Measurements from ENCODE around the gene SORCS2. TPM values are rescaled to one million over a fixed set of nuclear protein-coding genes. Genes with fewer than 3 reads are reported as not detected.

The SORCS2 gene
- total RNA-seq, 1 donor from 2014 or later: 10.9 TPM

GRCh38 chr4:7170012-7170411 lies 22.3 kb upstream of the SORCS2 start:
- no peak for TF ChIP-seq CTCF (IDR thresholded peaks at IDR 0.05)
- Mint-ChIP-seq H3K4me1 (ENCODE audit: low read depth) (no peaks in the 10 kb centered on the region), H3K36me3 (ENCODE audit: low read depth) (peaks cover 2% of the 10 kb centered on the region), H3K9me3 (ENCODE audit: low read depth) (peaks cover 3% of the 10 kb centered on the region), H3K27ac (ENCODE audit: unreplicated experiment) (no peak overlapping the region), H3K4me3 (ENCODE audit: unreplicated experiment) (no peak overlapping the region), H3K27me3 (ENCODE audit: low read depth) (peaks cover 26% of the 10 kb centered on the region)
- peak; percentile 21 for DNase-seq (ENCODE audit: low spot score)

- Mint-ChIP-seq H3K9me3 (ENCODE audit: low read depth) (peaks cover 3% of the 10 kb centered on the region), H3K27ac (ENCODE audit: unreplicated experiment) (no peak overlapping the region), H3K4me3 (ENCODE audit: unreplicated experiment) (no peak overlapping the region), H3K27me3 (ENCODE audit: low read depth) (peaks cover 28% of the 10 kb centered on the region), H3K4me1 (ENCODE audit: low read depth) (no peaks in the 10 kb centered on the region), H3K36me3 (ENCODE audit: low read depth) (peaks cover 2% of the 10 kb centered on the region)
- TF ChIP-seq CTCF (IDR thresholded peaks at IDR 0.05): no peak
- DNase-seq (ENCODE audit: low spot score): peak; percentile 11
Measured at GRCh38 chr4:7171191-7171900, 21.0 kb upstream of the SORCS2 start.

GRCh38 chr4:7172508-7172907 lies 19.8 kb upstream of the SORCS2 start:
- no peak for TF ChIP-seq CTCF (IDR thresholded peaks at IDR 0.05)
- no peak overlapping the region for H3K27ac Mint-ChIP-seq (ENCODE audit: unreplicated experiment)
- H3K4me1 Mint-ChIP-seq (ENCODE audit: low read depth): no peaks in the 10 kb centered on the region
- peaks cover 2% of the 10 kb centered on the region for H3K36me3 Mint-ChIP-seq (ENCODE audit: low read depth)
- peaks cover 32% of the 10 kb centered on the region for H3K27me3 Mint-ChIP-seq (ENCODE audit: low read depth)
- no peak overlapping the region for H3K4me3 Mint-ChIP-seq (ENCODE audit: unreplicated experiment)
- peaks cover 3% of the 10 kb centered on the region for H3K9me3 Mint-ChIP-seq (ENCODE audit: low read depth)
- peak; percentile 12 for DNase-seq (ENCODE audit: low spot score)

GRCh38 chr4:7172946-7173345 lies 19.4 kb upstream of the SORCS2 start:
- Mint-ChIP-seq H3K27ac (ENCODE audit: unreplicated experiment) (no peak overlapping the region), H3K36me3 (ENCODE audit: low read depth) (peaks cover 2% of the 10 kb centered on the region), H3K27me3 (ENCODE audit: low read depth) (peaks cover 34% of the 10 kb centered on the region), H3K4me3 (ENCODE audit: unreplicated experiment) (no peak overlapping the region), H3K9me3 (ENCODE audit: low read depth) (peaks cover 3% of the 10 kb centered on the region), H3K4me1 (ENCODE audit: low read depth) (no peaks in the 10 kb centered on the region)
- no peak for DNase-seq (ENCODE audit: low spot score)
- TF ChIP-seq CTCF (IDR thresholded peaks at IDR 0.05): no peak

GRCh38 chr4:7173841-7174449 lies 18.4 kb upstream of the SORCS2 start:
- peaks cover 24% of the 10 kb centered on the region for H3K27me3 Mint-ChIP-seq (ENCODE audit: low read depth)
- H3K36me3 Mint-ChIP-seq (ENCODE audit: low read depth): peaks cover 2% of the 10 kb centered on the region
- TF ChIP-seq CTCF (IDR thresholded peaks at IDR 0.05): no peak
- H3K27ac Mint-ChIP-seq (ENCODE audit: unreplicated experiment): no peak overlapping the region
- H3K9me3 Mint-ChIP-seq (ENCODE audit: low read depth): peaks cover 3% of the 10 kb centered on the region
- no peaks in the 10 kb centered on the region for H3K4me1 Mint-ChIP-seq (ENCODE audit: low read depth)
- H3K4me3 Mint-ChIP-seq (ENCODE audit: unreplicated experiment): no peak overlapping the region
- no peak for DNase-seq (ENCODE audit: low spot score)

Data from chondrocyte (in vitro differentiated cells).